Measurements from ENCODE around the gene RTN4R. TPM values are rescaled to one million over a fixed set of nuclear protein-coding genes. Genes with fewer than 3 reads are reported as not detected.

The RTN4R gene
- total and polyA plus RNA-seq, 2 donors from 2014 or later, result 1.2 to 2.5 TPM

GRCh38 chr22:20239676-20240446 is 28.3 kb downstream of the RTN4R start:
- peaks cover 0 to 32% (median 0%) of the 10 kb centered on the region in 3 donors for H3K4me1 ChIP-seq (ENCODE audit: control insufficient read depth in 2 of 3, insufficient read depth in 2 of 3, low read depth in 1 of 3, low read length in 3 of 3)
- no peaks in the 10 kb centered on the region for H3K9me3 ChIP-seq (ENCODE audit: control insufficient read depth in 2 of 3, insufficient read depth in 1 of 3, low read length in 3 of 3)
- H3K4me3 ChIP-seq (ENCODE audit: low read length in 3 of 3), result no peak overlapping the region
- intact Hi-C loops (cut with DNase I), result no loop called here
- FAIRE-seq (no peak), DNase-seq (peak in 2 of 5 donors; percentile 49 to 50)
- no peak overlapping the region for H3K9ac ChIP-seq (ENCODE audit: low read length in 3 of 3)
- no peaks in the 10 kb centered on the region for H3K27me3 ChIP-seq (ENCODE audit: control insufficient read depth, insufficient read depth, low read length)
- no peak for TF ChIP-seq CTCF (IDR thresholded peaks at IDR 0.05; ENCODE audit: borderline replicate concordance, extremely low read depth, insufficient read depth)
- no peaks in the 10 kb centered on the region for H3K36me3 ChIP-seq (ENCODE audit: control insufficient read depth in 2 of 3, insufficient read depth in 3 of 3, low read length in 3 of 3)
- no peak overlapping the region for H3K27ac ChIP-seq (ENCODE audit: low read depth in 2 of 2, low read length in 2 of 2)

- no peak for FAIRE-seq
- peak in 4 of 5 donors; percentile 78 to 90 (median 85) for DNase-seq
- H3K27me3 ChIP-seq (ENCODE audit: control insufficient read depth, insufficient read depth, low read length), result no peaks in the 10 kb centered on the region
- intact Hi-C loops (cut with DNase I), result no loop called here
- H3K9ac ChIP-seq (ENCODE audit: low read length in 3 of 3), result no peak overlapping the region
- no peak for TF ChIP-seq CTCF (IDR thresholded peaks at IDR 0.05; ENCODE audit: borderline replicate concordance, extremely low read depth, insufficient read depth)
- peaks cover 0 to 27% (median 0%) of the 10 kb centered on the region in 3 donors for H3K4me1 ChIP-seq (ENCODE audit: control insufficient read depth in 2 of 3, insufficient read depth in 2 of 3, low read depth in 1 of 3, low read length in 3 of 3)
- no peak overlapping the region for H3K27ac ChIP-seq (ENCODE audit: low read depth in 2 of 2, low read length in 2 of 2)
- H3K4me3 ChIP-seq (ENCODE audit: low read length in 3 of 3), result no peak overlapping the region
- no peaks in the 10 kb centered on the region for H3K9me3 ChIP-seq (ENCODE audit: control insufficient read depth in 2 of 3, insufficient read depth in 1 of 3, low read length in 3 of 3)
- H3K36me3 ChIP-seq (ENCODE audit: control insufficient read depth in 2 of 3, insufficient read depth in 3 of 3, low read length in 3 of 3), result no peaks in the 10 kb centered on the region
These were observed 29.0 kb downstream of the RTN4R start for GRCh38 chr22:20238901-20239675.

GRCh38 chr22:20238536-20238900 is 29.6 kb downstream of the RTN4R start:
- DNase-seq (peak in 4 of 5 donors; percentile 64 to 88 (median 74)), FAIRE-seq (no peak)
- TF ChIP-seq CTCF (IDR thresholded peaks at IDR 0.05; ENCODE audit: borderline replicate concordance, extremely low read depth, insufficient read depth), result peak; percentile 48
- Histone ChIP-seq H3K4me1 (ENCODE audit: control insufficient read depth in 2 of 3, insufficient read depth in 2 of 3, low read depth in 1 of 3, low read length in 3 of 3) (peaks cover 0 to 25% (median 0%) of the 10 kb centered on the region in 3 donors), H3K36me3 (ENCODE audit: control insufficient read depth in 2 of 3, insufficient read depth in 3 of 3, low read length in 3 of 3) (no peaks in the 10 kb centered on the region), H3K9me3 (ENCODE audit: control insufficient read depth in 2 of 3, insufficient read depth in 1 of 3, low read length in 3 of 3) (no peaks in the 10 kb centered on the region), H3K27me3 (ENCODE audit: control insufficient read depth, insufficient read depth, low read length) (no peaks in the 10 kb centered on the region), H3K4me3 (ENCODE audit: low read length in 3 of 3) (no peak overlapping the region), H3K27ac (ENCODE audit: low read depth in 2 of 2, low read length in 2 of 2) (no peak overlapping the region), H3K9ac (ENCODE audit: low read length in 3 of 3) (no peak overlapping the region)
- intact Hi-C loops (cut with DNase I), result no loop called here
